H1 (cell line): ENCODE data around the gene SLIT3. TPM values are rescaled to one million over a fixed set of nuclear protein-coding genes. Genes with fewer than 3 reads are reported as not detected.

Experiments used
- CTCF ChIA-PET: fragments of 300-600 bp; sonication (Branson Sonifier 250); formaldehyde crosslinking; loops from one replicate; lab custom pipeline; 2021; ENCODE audit not compliant: partially characterized antibody; lab: Charles Lee
- POLR2A ChIA-PET: fragments of 300-600 bp; sonication (Branson Sonifier 250); formaldehyde crosslinking; loops from one replicate; lab custom pipeline; 2021; ENCODE audit warnings: inconsistent platforms; ENCODE audit not compliant: partially characterized antibody; lab: Charles Lee
- DNase-seq, 2 experiments: peaks; one replicate each; pipeline versions ENCODE4 v3.0.0 to v3.0.0-alpha.2; 2010 to 2022; ENCODE audit warnings: low spot score in 2 of 2, low read depth in 1 of 2, mixed read lengths in 1 of 2
- FAIRE-seq: peaks from 2 replicates; lab custom pipeline; 2011; peaks lifted over from hg19 to GRCh38; lab: Jason Lieb, UNC
- H2AFZ ChIP-seq: 2 replicates; pipeline ENCODE4 v1.8.1; 2012; ENCODE audit warnings: low read length, inconsistent platforms
- H2AK5ac ChIP-seq: 2 replicates; pipeline ENCODE4 v1.6.1; 2013; ENCODE audit warnings: low read depth, low read length
- H2BK120ac ChIP-seq: replicated peaks from 2 replicates; pipeline ENCODE3; 2013; ENCODE audit warnings: low read depth, low read length, inconsistent platforms
- H2BK12ac ChIP-seq: 2 replicates; pipeline ENCODE4 v1.6.1; 2013; ENCODE audit warnings: low read depth, low read length
- H2BK15ac ChIP-seq: 2 replicates; pipeline ENCODE4 v1.6.1; 2013; ENCODE audit warnings: low read length
- H2BK20ac ChIP-seq: 2 replicates; pipeline ENCODE4 v1.6.1; 2013; ENCODE audit warnings: low read length
- H2BK5ac ChIP-seq: 2 replicates; pipeline ENCODE4 v1.6.1; 2013; ENCODE audit warnings: low read depth, low read length
- H3K14ac ChIP-seq: 2 replicates; pipeline ENCODE4 v1.6.1; 2013; ENCODE audit warnings: inconsistent platforms; ENCODE audit not compliant: insufficient read length
- H3K18ac ChIP-seq: 2 replicates; pipeline ENCODE4 v1.6.1; 2013; ENCODE audit warnings: low read length; ENCODE audit errors: extremely low read depth
- H3K23ac ChIP-seq: 2 replicates; pipeline ENCODE4 v1.6.1; 2013; ENCODE audit warnings: inconsistent platforms; ENCODE audit not compliant: insufficient read length
- H3K23me2 ChIP-seq: 2 replicates; pipeline ENCODE4 v1.6.1; 2013; ENCODE audit warnings: low read depth, low read length
- H3K27ac ChIP-seq: 2 replicates; pipeline ENCODE4 v1.6.1; 2011; ENCODE audit warnings: low read depth, low read length, inconsistent platforms
- H3K27me3 ChIP-seq, 4 experiments: replicated peaks in 1 of 4; 1 replicate in 1 of 4; 2 replicates in 3 of 4; pipeline versions ENCODE4 v1.6.1 to v1.8.1; 2011 to 2013; ENCODE audit warnings: low read length in 3 of 4, mild to moderate bottlenecking in 3 of 4, inconsistent platforms in 2 of 4, mixed read lengths in 2 of 4, moderate library complexity in 1 of 4; ENCODE audit not compliant: control insufficient read depth in 3 of 4, insufficient read depth in 3 of 4; ENCODE audit errors: extremely low read depth in 1 of 4
- H3K36me3 ChIP-seq, 4 experiments: 2 replicates each; pipeline versions ENCODE4 v1.6.1 to v1.8.1; 2011 to 2013; ENCODE audit warnings: mild to moderate bottlenecking in 4 of 4, low read length in 3 of 4, moderate library complexity in 2 of 4, control low read depth in 1 of 4, inconsistent platforms in 1 of 4; ENCODE audit not compliant: insufficient read depth in 4 of 4, control insufficient read depth in 2 of 4
- H3K4ac ChIP-seq: replicated peaks from 2 replicates; pipeline ENCODE3; 2013; ENCODE audit warnings: low read length, low read depth, mixed read lengths, inconsistent platforms; ENCODE audit not compliant: insufficient read length
- H3K4me1 ChIP-seq, 4 experiments: replicated peaks in 1 of 4; 1 replicate in 1 of 4; 2 replicates in 3 of 4; pipeline versions ENCODE4 v1.6.1 to v1.8.1; 2011 to 2013; ENCODE audit warnings: low read length in 3 of 4, inconsistent platforms in 2 of 4, mixed read lengths in 1 of 4; ENCODE audit not compliant: insufficient read depth in 4 of 4, control insufficient read depth in 3 of 4
- H3K4me2 ChIP-seq, 2 experiments: 2 replicates each; pipeline versions ENCODE4 v1.6.1 to v1.8.1; 2011 to 2013; ENCODE audit warnings: low read depth in 2 of 2, low read length in 2 of 2, control low read depth in 1 of 2, inconsistent platforms in 1 of 2, mild to moderate bottlenecking in 1 of 2; ENCODE audit not compliant: insufficient read depth in 1 of 2
- H3K4me3 ChIP-seq, 4 experiments: fragments of 200-600, 300-600 bp in 1 of 4; sonication (generic), shearing (Covaris generic), sonication (Bioruptor Twin) in 1 of 4; 2 replicates each; pipeline versions ENCODE4 v1.5.1 to v1.8.1; 2011 to 2016; ENCODE audit warnings: low read length in 4 of 4, low read depth in 3 of 4, control low read depth in 2 of 4, inconsistent platforms in 2 of 4, mild to moderate bottlenecking in 2 of 4, mixed read lengths in 1 of 4, moderate library complexity in 1 of 4; ENCODE audit not compliant: insufficient read depth in 2 of 4; ENCODE audit errors: extremely low read depth in 1 of 4
- H3K56ac ChIP-seq: replicated peaks from 2 replicates; pipeline ENCODE3; 2013; ENCODE audit warnings: low read depth, mild to moderate bottlenecking, mixed read lengths, low read length, inconsistent platforms; ENCODE audit not compliant: insufficient read length
- H3K79me1 ChIP-seq: 2 replicates; pipeline ENCODE4 v1.6.1; 2013; ENCODE audit warnings: low read depth, low read length, control low read depth
- H3K79me2 ChIP-seq, 2 experiments: 2 replicates each; pipeline versions ENCODE4 v1.6.1 to v1.8.1; 2012 to 2013; ENCODE audit warnings: low read length in 2 of 2, mild to moderate bottlenecking in 2 of 2, inconsistent platforms in 1 of 2; ENCODE audit not compliant: insufficient read depth in 2 of 2, control insufficient read depth in 1 of 2
- H3K9ac ChIP-seq, 4 experiments: replicated peaks in 1 of 4; 1 replicate in 1 of 4; 2 replicates in 3 of 4; pipeline versions ENCODE4 v1.6.1 to v1.8.1; 2011 to 2013; ENCODE audit warnings: low read depth in 3 of 4, low read length in 3 of 4, control low read depth in 2 of 4, mild to moderate bottlenecking in 2 of 4, moderate library complexity in 2 of 4, inconsistent platforms in 1 of 4; ENCODE audit errors: extremely low read depth in 1 of 4
- H3K9me3 ChIP-seq, 2 experiments: 2 replicates each; pipeline versions ENCODE4 v1.6.1 to v1.8.1; 2012 to 2013; ENCODE audit warnings: mild to moderate bottlenecking in 2 of 2, moderate library complexity in 2 of 2, control low read depth in 1 of 2, inconsistent platforms in 1 of 2, low read depth in 1 of 2, low read length in 1 of 2, mixed read lengths in 1 of 2; ENCODE audit not compliant: insufficient read depth in 2 of 2
- H4K20me1 ChIP-seq, 2 experiments: replicated peaks in 1 of 2; 2 replicates each; pipeline versions ENCODE3 to v1.8.1; 2011 to 2013; ENCODE audit warnings: inconsistent platforms in 2 of 2, low read length in 2 of 2, mild to moderate bottlenecking in 1 of 2; ENCODE audit not compliant: insufficient read depth in 2 of 2, control insufficient read depth in 1 of 2
- H4K5ac ChIP-seq: 2 replicates; pipeline ENCODE4 v1.6.1; 2013; ENCODE audit warnings: low read length, low read depth, mixed read lengths, inconsistent platforms; ENCODE audit not compliant: insufficient read length
- H4K8ac ChIP-seq: 2 replicates; pipeline ENCODE4 v1.8.0; 2013; ENCODE audit warnings: mild to moderate bottlenecking, moderate library complexity, low read length, inconsistent platforms; ENCODE audit not compliant: insufficient read depth; ENCODE audit errors: extremely low read depth
- H4K91ac ChIP-seq: replicated peaks from 2 replicates; pipeline ENCODE3; 2013; ENCODE audit warnings: low read length, mixed read lengths, inconsistent platforms; ENCODE audit not compliant: insufficient read length
- CHD2 ChIP-seq: IDR thresholded peaks from 2 replicates; pipeline ENCODE4 v1.6.1; 2012; ENCODE audit warnings: low read length, improper control_type of control experiment
- WGBS, 2 experiments: shearing (Covaris generic) in 1 of 2; methylation state at CpG; one replicate each; pipeline versions ENCODE4 v1.1.6 to v1.1.7; 2013 to 2015; ENCODE audit warnings: low lambda C conversion rate in 2 of 2, mixed read lengths in 2 of 2, inconsistent platforms in 1 of 2, low coverage in 1 of 2, missing lambda C conversion rate in 1 of 2; ENCODE audit not compliant: insufficient replicate concordance in 2 of 2, insufficient coverage in 1 of 2, insufficient read length in 1 of 2; ENCODE audit errors: extremely low coverage in 1 of 2, missing lambda C conversion rate in 1 of 2; 5-methylcytosine and 5-hydroxymethylcytosine counted together
- polyA plus RNA-seq, 7 experiments: library from polyadenylated mRNA; depleted of rRNA in 3 of 7; stranded (reverse) in 5 of 7; unstranded in 2 of 7; fragments of >200 nt in 5 of 7; fragments of 200-250 nt in 2 of 7; gene quantifications; 1 replicate in 5 of 7; 2 replicates in 1 of 7; 4 replicates in 1 of 7; pipeline versions ENCODE4 v1.2.1 to v1.2.3, GENCODE V29; 2011 to 2013; ENCODE audit warnings: missing spikeins in 2 of 7, mixed read lengths in 2 of 7
- total RNA-seq: library from RNA; stranded (reverse); fragmentation: NEBNext Ultra II Directional; extraction: Animal tissue kit (Norgen Biotek cat#: 25700); gene quantifications from 2 replicates; pipeline ENCODE4 v1.2.1, GENCODE V29; 2021

Gene SLIT3
- total and polyA plus RNA-seq, 2 of the 8 experiments (the other 6 are each of a cell fraction or from before 2014, with no cell fraction given), result 1.1 to 1.2 TPM

- H4K5ac ChIP-seq, result no peak overlapping the region
- no peak for TF ChIP-seq CHD2
- no peak overlapping the region for H3K14ac ChIP-seq
These were observed 17.6 kb upstream of the SLIT3 start for GRCh38 chr5:169318556-169318955.

More at GRCh38 chr5:169318556-169318955, 17.6 kb upstream of the SLIT3 start:
- no peaks in the 10 kb centered on the region for H3K79me2 ChIP-seq
- H2BK5ac ChIP-seq, result no peak overlapping the region
- H3K27ac ChIP-seq, result no peak overlapping the region
- H3K23me2 ChIP-seq, result no peaks in the 10 kb centered on the region
- H3K4ac ChIP-seq, result no peak overlapping the region
- H4K91ac ChIP-seq, result no peak overlapping the region
- H3K56ac ChIP-seq, result no peak overlapping the region
- no peak overlapping the region for H3K23ac ChIP-seq
- no peak overlapping the region for H2BK20ac ChIP-seq
- FAIRE-seq, result no peak
- DNase-seq, result no peak
- H3K9me3 ChIP-seq, result no peaks in the 10 kb centered on the region
- H2AK5ac ChIP-seq, result no peak overlapping the region
- H2BK12ac ChIP-seq, result no peak overlapping the region
- H3K27me3 ChIP-seq, result no peaks in the 10 kb centered on the region
- H2BK120ac ChIP-seq, result no peak overlapping the region
- H3K4me1 ChIP-seq, result no peaks in the 10 kb centered on the region
- H3K4me3 ChIP-seq, result no peak overlapping the region
- no peak overlapping the region for H2AFZ ChIP-seq
- H4K8ac ChIP-seq, result no peak overlapping the region
- no peak overlapping the region for H3K18ac ChIP-seq
- H3K4me2 ChIP-seq, result no peak overlapping the region
- H3K9ac ChIP-seq, result no peak overlapping the region
- H3K36me3 ChIP-seq, result no peaks in the 10 kb centered on the region
- WGBS, 2 experiments, result 92% methylated on average over 2 of the region's 2 CpGs; no CpG with 5 or more reads in 1 of the 2 experiments
- no peak overlapping the region for H2BK15ac ChIP-seq
- no peaks in the 10 kb centered on the region for H3K79me1 ChIP-seq
- ChIA-PET CTCF (no interaction called here), POLR2A (no interaction called here)
- no peaks in the 10 kb centered on the region for H4K20me1 ChIP-seq
